ENCODE measurements around the gene GPR78. TPM values are rescaled to one million over a fixed set of nuclear protein-coding genes. Genes with fewer than 3 reads are reported as not detected.

The GPR78 gene
- total and polyA plus RNA-seq, 2 donors (not counting 1 experiment from before 2014, with no cell fraction given): 0.20 to 0.33 TPM

- no peaks in the 10 kb centered on the region for H3K36me3 ChIP-seq (ENCODE audit: control insufficient read depth, insufficient read depth, low read length)
- no peak overlapping the region for H3K4me3 ChIP-seq (replicated peaks in 1 of 4; ENCODE audit: control extremely low read depth in 1 of 4, insufficient read depth in 1 of 4, low read depth in 3 of 4, low read length in 4 of 4)
- no peak overlapping the region for H2AFZ ChIP-seq (ENCODE audit: low read length)
- H3K9ac ChIP-seq (ENCODE audit: insufficient read depth, low read length): no peak overlapping the region
- H4K20me1 ChIP-seq (ENCODE audit: control insufficient read depth, extremely low read depth, insufficient read depth, low read length): no peaks in the 10 kb centered on the region
- H3K4me1 ChIP-seq (ENCODE audit: control insufficient read depth, extremely low read depth, insufficient read depth, low read length): no peaks in the 10 kb centered on the region
- H3K79me2 ChIP-seq (ENCODE audit: control insufficient read depth, insufficient read depth, low read length): no peaks in the 10 kb centered on the region
- H3K27ac ChIP-seq (ENCODE audit: insufficient read depth, low read length): no peak overlapping the region
- TF ChIP-seq EZH2 (IDR thresholded peaks at IDR 0.05; ENCODE audit: low read length, missing control alignments) (no peak), CTCF (conservative IDR thresholded peaks at IDR 0.05 in 1 of 2, IDR thresholded peaks at IDR 0.05 in 1 of 2; ENCODE audit: low read depth in 1 of 2, low read length in 2 of 2) (no peak)
- H3K27me3 ChIP-seq (ENCODE audit: control insufficient read depth, insufficient read depth, low read length): no peaks in the 10 kb centered on the region
- DNase-seq (ENCODE audit: low read depth in 2 of 2): peak in 1 of 2 donors; percentile 53
- H3K9me3 ChIP-seq (ENCODE audit: control insufficient read depth, insufficient read depth, low read depth, low read length): no peaks in the 10 kb centered on the region
- no peak overlapping the region for H3K4me2 ChIP-seq (ENCODE audit: extremely low read depth, insufficient read depth, low read length)
These were observed 12.0 kb upstream of the GPR78 start for GRCh38 chr4:8568068-8568668.

GRCh38 chr4:8570201-8570600, 10.0 kb upstream of the GPR78 start:
- H3K79me2 ChIP-seq (ENCODE audit: control insufficient read depth, insufficient read depth, low read length): no peaks in the 10 kb centered on the region
- H3K4me1 ChIP-seq (ENCODE audit: control insufficient read depth, extremely low read depth, insufficient read depth, low read length): no peaks in the 10 kb centered on the region
- no peak for TF ChIP-seq EZH2 (IDR thresholded peaks at IDR 0.05; ENCODE audit: low read length, missing control alignments)
- TF ChIP-seq CTCF (conservative IDR thresholded peaks at IDR 0.05 in 1 of 2, IDR thresholded peaks at IDR 0.05 in 1 of 2; ENCODE audit: low read depth in 1 of 2, low read length in 2 of 2): no peak

GRCh38 chr4:8571702-8572685, 8.2 kb upstream of the GPR78 start:
- no peak overlapping the region for H3K4me2 ChIP-seq (ENCODE audit: extremely low read depth, insufficient read depth, low read length)
- no peaks in the 10 kb centered on the region for H3K79me2 ChIP-seq (ENCODE audit: control insufficient read depth, insufficient read depth, low read length)
- DNase-seq (ENCODE audit: low read depth in 2 of 2): no peak
- TF ChIP-seq EZH2 (IDR thresholded peaks at IDR 0.05; ENCODE audit: low read length, missing control alignments): no peak
- no peak for TF ChIP-seq CTCF (conservative IDR thresholded peaks at IDR 0.05 in 1 of 2, IDR thresholded peaks at IDR 0.05 in 1 of 2; ENCODE audit: low read depth in 1 of 2, low read length in 2 of 2)
- H3K4me1 ChIP-seq (ENCODE audit: control insufficient read depth, extremely low read depth, insufficient read depth, low read length): no peaks in the 10 kb centered on the region
- H3K4me3 ChIP-seq (replicated peaks in 1 of 4; ENCODE audit: control extremely low read depth in 1 of 4, insufficient read depth in 1 of 4, low read depth in 3 of 4, low read length in 4 of 4): no peak overlapping the region
- no peak overlapping the region for H3K9ac ChIP-seq (ENCODE audit: insufficient read depth, low read length)
- no peak overlapping the region for H3K27ac ChIP-seq (ENCODE audit: insufficient read depth, low read length)
- H2AFZ ChIP-seq (ENCODE audit: low read length): no peak overlapping the region
- no peaks in the 10 kb centered on the region for H3K36me3 ChIP-seq (ENCODE audit: control insufficient read depth, insufficient read depth, low read length)
- H3K27me3 ChIP-seq (ENCODE audit: control insufficient read depth, insufficient read depth, low read length): no peaks in the 10 kb centered on the region
- no peaks in the 10 kb centered on the region for H4K20me1 ChIP-seq (ENCODE audit: control insufficient read depth, extremely low read depth, insufficient read depth, low read length)
- H3K9me3 ChIP-seq (ENCODE audit: control insufficient read depth, insufficient read depth, low read depth, low read length): no peaks in the 10 kb centered on the region

More at GRCh38 chr4:8570201-8570600, 10.0 kb upstream of the GPR78 start:
- Histone ChIP-seq H3K27me3 (ENCODE audit: control insufficient read depth, insufficient read depth, low read length) (no peaks in the 10 kb centered on the region), H3K36me3 (ENCODE audit: control insufficient read depth, insufficient read depth, low read length) (no peaks in the 10 kb centered on the region), H2AFZ (ENCODE audit: low read length) (no peak overlapping the region), H3K27ac (ENCODE audit: insufficient read depth, low read length) (no peak overlapping the region), H3K4me2 (ENCODE audit: extremely low read depth, insufficient read depth, low read length) (no peak overlapping the region), H3K4me3 (replicated peaks in 1 of 4; ENCODE audit: control extremely low read depth in 1 of 4, insufficient read depth in 1 of 4, low read depth in 3 of 4, low read length in 4 of 4) (no peak overlapping the region), H3K9ac (ENCODE audit: insufficient read depth, low read length) (no peak overlapping the region), H4K20me1 (ENCODE audit: control insufficient read depth, extremely low read depth, insufficient read depth, low read length) (no peaks in the 10 kb centered on the region), H3K9me3 (ENCODE audit: control insufficient read depth, insufficient read depth, low read depth, low read length) (no peaks in the 10 kb centered on the region)
- DNase-seq (ENCODE audit: low read depth in 2 of 2): no peak

Data from fibroblast of lung (primary cell).